HEK293 (cell line): ENCODE results near the gene IL6R.

Experiments
- GLI2 ChIP-seq: fragments of 450-650 bp; formaldehyde crosslinking; IDR thresholded peaks from 2 replicates; pipeline ENCODE4; 2017; ENCODE audit warnings: missing biosample characterization, missing genetic modification characterization, low read depth, borderline replicate concordance
- GLIS1 ChIP-seq: fragments of 450-650 bp; formaldehyde crosslinking; IDR thresholded peaks from 2 replicates; pipeline ENCODE4 v1.5.1; 2016; ENCODE audit warnings: missing biosample characterization, missing genetic modification characterization
- HOXC10 ChIP-seq: sonication (generic); formaldehyde crosslinking; IDR thresholded peaks from 2 replicates; pipeline ENCODE4 v1.8.1; 2023; ENCODE audit warnings: mild to moderate bottlenecking, missing genetic modification reagents
- IKZF3 ChIP-seq: fragments of 450-650 bp; IDR thresholded peaks from 2 replicates; pipeline ENCODE4 v1.5.0; 2018; ENCODE audit warnings: missing biosample characterization, mild to moderate bottlenecking, missing genetic modification characterization, moderate library complexity
- MZF1 ChIP-seq: fragments of 450-650 bp; formaldehyde crosslinking; IDR thresholded peaks from 2 replicates; pipeline ENCODE4 v1.5.1; 2017; ENCODE audit warnings: missing biosample characterization, missing genetic modification characterization, borderline replicate concordance
- SP3 ChIP-seq: fragments of 450-650 bp; formaldehyde crosslinking; IDR thresholded peaks from 2 replicates; pipeline ENCODE4 v1.5.1; 2016; ENCODE audit warnings: missing biosample characterization, missing genetic modification characterization
- TCF7L2 ChIP-seq: IDR thresholded peaks from 2 replicates; pipeline ENCODE4 v1.6.1; 2011; ENCODE audit warnings: low read depth, mild to moderate bottlenecking, inconsistent platforms, low read length, moderate library complexity, borderline replicate concordance
- WT1 ChIP-seq: fragments of 450-650 bp; formaldehyde crosslinking; IDR thresholded peaks from 2 replicates; pipeline ENCODE4 v1.5.1; 2016; ENCODE audit warnings: missing biosample characterization, missing genetic modification characterization
- ZBTB20 ChIP-seq: fragments of 450-650 bp; formaldehyde crosslinking; IDR thresholded peaks from 2 replicates; pipeline ENCODE4 v1.5.1; 2016; ENCODE audit warnings: missing biosample characterization, missing genetic modification characterization
- ZFHX2 ChIP-seq: fragments of 450-650 bp; formaldehyde crosslinking; conservative IDR thresholded peaks from 2 replicates; pipeline ENCODE4 v1.5.1; 2016; ENCODE audit warnings: missing biosample characterization, missing genetic modification characterization
- ZNF114 ChIP-seq: fragments of 450-650 bp; formaldehyde crosslinking; IDR thresholded peaks from 2 replicates; pipeline ENCODE4 v1.5.0; 2017; ENCODE audit warnings: missing biosample characterization, missing genetic modification characterization
- ZNF121 ChIP-seq: fragments of 450-650 bp; formaldehyde crosslinking; IDR thresholded peaks from 2 replicates; pipeline ENCODE4 v1.5.1; 2016; ENCODE audit warnings: missing biosample characterization, missing genetic modification characterization
- ZNF24 ChIP-seq: fragments of 450-650 bp; formaldehyde crosslinking; IDR thresholded peaks from 2 replicates; pipeline ENCODE4 v1.5.1; 2016; ENCODE audit warnings: missing biosample characterization, missing genetic modification characterization
- ZNF324 ChIP-seq: fragments of 450-650 bp; formaldehyde crosslinking; IDR thresholded peaks from 2 replicates; pipeline ENCODE4 v1.5.1; 2016; ENCODE audit warnings: missing biosample characterization, missing genetic modification characterization
- ZNF37A ChIP-seq: fragments of 450-650 bp; IDR thresholded peaks from 2 replicates; pipeline ENCODE4 v1.5.1; 2018; ENCODE audit warnings: missing biosample characterization, missing genetic modification characterization
- ZNF394 ChIP-seq: fragments of 450-650 bp; formaldehyde crosslinking; IDR thresholded peaks from 2 replicates; pipeline ENCODE4 v1.5.1; 2016; ENCODE audit warnings: missing biosample characterization, missing genetic modification characterization, mild to moderate bottlenecking, moderate library complexity, borderline replicate concordance
- ZNF426 ChIP-seq: fragments of 450-650 bp; formaldehyde crosslinking; IDR thresholded peaks from 2 replicates; pipeline ENCODE4 v1.5.1; 2017; ENCODE audit warnings: missing biosample characterization, missing genetic modification characterization, mild to moderate bottlenecking, inconsistent platforms, moderate library complexity
- ZNF558 ChIP-seq: fragments of 450-650 bp; formaldehyde crosslinking; IDR thresholded peaks from 2 replicates; pipeline ENCODE4 v1.5.1; 2016; ENCODE audit warnings: missing biosample characterization, missing genetic modification characterization
- ZNF600 ChIP-seq: fragments of 450-650 bp; formaldehyde crosslinking; IDR thresholded peaks from 2 replicates; pipeline ENCODE4 v1.5.1; 2016; ENCODE audit warnings: missing biosample characterization, missing genetic modification characterization
- ZNF660 ChIP-seq: fragments of 450-650 bp; IDR thresholded peaks from 2 replicates; pipeline ENCODE4 v1.5.1; 2018; ENCODE audit warnings: missing biosample characterization, mild to moderate bottlenecking, missing genetic modification characterization
- ZNF677 ChIP-seq: fragments of 450-650 bp; IDR thresholded peaks from 2 replicates; pipeline ENCODE4 v1.5.0; 2018; ENCODE audit warnings: missing biosample characterization, mild to moderate bottlenecking, missing genetic modification characterization, moderate library complexity
- ZNF747 ChIP-seq: fragments of 450-650 bp; formaldehyde crosslinking; IDR thresholded peaks from 2 replicates; pipeline ENCODE4 v1.5.1; 2016; ENCODE audit warnings: missing biosample characterization, missing genetic modification characterization
- TF ChIP-seq, protein P1 (sequence below): IDR thresholded peaks from 2 replicates; pipeline ENCODE4 v1.6.1; 2011; ENCODE audit warnings: mild to moderate bottlenecking, low read depth, low read length, borderline replicate concordance
- TF ChIP-seq, protein P2 (sequence below): fragments of 450-650 bp; formaldehyde crosslinking; IDR thresholded peaks from 2 replicates; pipeline ENCODE4 v1.5.1; 2016; ENCODE audit warnings: missing biosample characterization, missing genetic modification characterization
- TF ChIP-seq, protein P3 (sequence below): fragments of 450-650 bp; formaldehyde crosslinking; IDR thresholded peaks from 2 replicates; pipeline ENCODE4 v1.5.1; 2017; ENCODE audit warnings: missing biosample characterization, missing genetic modification characterization
- TF ChIP-seq, protein P4 (sequence below): fragments of 450-650 bp; formaldehyde crosslinking; IDR thresholded peaks from 2 replicates; pipeline ENCODE4 v1.5.1; 2016; ENCODE audit warnings: missing biosample characterization, missing genetic modification characterization, borderline replicate concordance
- TF ChIP-seq, protein P5 (sequence below): fragments of 450-650 bp; formaldehyde crosslinking; IDR thresholded peaks from 2 replicates; pipeline ENCODE4 v1.5.0; 2017; ENCODE audit warnings: missing biosample characterization, missing genetic modification characterization, borderline replicate concordance
- TF ChIP-seq, protein P6 (sequence below): fragments of 450-650 bp; formaldehyde crosslinking; IDR thresholded peaks from 2 replicates; pipeline ENCODE4 v1.5.1; 2016; ENCODE audit warnings: missing biosample characterization, missing genetic modification characterization

IL6R gene

DNA sequence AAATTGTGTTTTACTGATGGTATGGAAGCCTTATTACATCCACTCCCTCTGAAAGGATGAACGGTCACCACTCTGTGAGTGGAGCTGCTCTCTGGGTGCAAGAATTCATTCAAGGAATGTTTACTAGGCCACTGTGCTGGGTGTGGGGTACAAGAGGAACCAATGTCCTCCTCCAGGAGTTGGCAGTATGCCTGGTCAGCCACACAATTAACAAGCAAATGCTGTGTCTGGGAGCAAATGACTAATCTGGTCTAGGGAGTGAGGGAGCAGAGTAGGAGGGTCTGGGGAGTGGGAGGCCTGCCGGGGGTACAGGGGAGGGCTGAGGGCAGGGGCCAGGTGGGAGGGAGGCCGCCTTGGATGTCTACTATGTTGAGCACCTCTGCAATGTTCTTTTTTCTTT is 69.7 kb downstream of the IL6R start (continued):
- TF ChIP-seq HOXC10 (CRISPR knock-in tag), result no peak
- TF ChIP-seq GLIS1 (tag by site-specific recombination), result 0 out of 2 replicates have a peak, but pooled peaks have one; percentile 21
- no peak for TF ChIP-seq ZNF37A (tag by site-specific recombination)
- TF ChIP-seq GLI2 (tag by site-specific recombination), result no peak
- TF ChIP-seq ZFHX2 (tag by site-specific recombination), result peak; percentile 96
- TF ChIP-seq ZNF426 (tag by site-specific recombination), result no peak
- no peak for TF ChIP-seq ZBTB20 (tag by site-specific recombination)
- TF ChIP-seq, protein P1, sequence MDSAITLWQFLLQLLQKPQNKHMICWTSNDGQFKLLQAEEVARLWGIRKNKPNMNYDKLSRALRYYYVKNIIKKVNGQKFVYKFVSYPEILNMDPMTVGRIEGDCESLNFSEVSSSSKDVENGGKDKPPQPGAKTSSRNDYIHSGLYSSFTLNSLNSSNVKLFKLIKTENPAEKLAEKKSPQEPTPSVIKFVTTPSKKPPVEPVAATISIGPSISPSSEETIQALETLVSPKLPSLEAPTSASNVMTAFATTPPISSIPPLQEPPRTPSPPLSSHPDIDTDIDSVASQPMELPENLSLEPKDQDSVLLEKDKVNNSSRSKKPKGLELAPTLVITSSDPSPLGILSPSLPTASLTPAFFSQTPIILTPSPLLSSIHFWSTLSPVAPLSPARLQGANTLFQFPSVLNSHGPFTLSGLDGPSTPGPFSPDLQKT, result no peak
- TF ChIP-seq ZNF677 (tag by site-specific recombination), result no peak
- TF ChIP-seq, protein P2, sequence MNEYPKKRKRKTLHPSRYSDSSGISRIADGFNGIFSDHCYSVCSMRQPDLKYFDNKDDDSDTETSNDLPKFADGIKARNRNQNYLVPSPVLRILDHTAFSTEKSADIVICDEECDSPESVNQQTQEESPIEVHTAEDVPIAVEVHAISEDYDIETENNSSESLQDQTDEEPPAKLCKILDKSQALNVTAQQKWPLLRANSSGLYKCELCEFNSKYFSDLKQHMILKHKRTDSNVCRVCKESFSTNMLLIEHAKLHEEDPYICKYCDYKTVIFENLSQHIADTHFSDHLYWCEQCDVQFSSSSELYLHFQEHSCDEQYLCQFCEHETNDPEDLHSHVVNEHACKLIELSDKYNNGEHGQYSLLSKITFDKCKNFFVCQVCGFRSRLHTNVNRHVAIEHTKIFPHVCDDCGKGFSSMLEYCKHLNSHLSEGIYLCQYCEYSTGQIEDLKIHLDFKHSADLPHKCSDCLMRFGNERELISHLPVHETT (tag by site-specific recombination), result no peak
- no peak for TF ChIP-seq ZNF394
- TF ChIP-seq ZNF114, result no peak
- TF ChIP-seq ZNF747 (tag by site-specific recombination), result no peak
- TF ChIP-seq MZF1 (tag by site-specific recombination), result no peak
- TF ChIP-seq, protein P3, sequence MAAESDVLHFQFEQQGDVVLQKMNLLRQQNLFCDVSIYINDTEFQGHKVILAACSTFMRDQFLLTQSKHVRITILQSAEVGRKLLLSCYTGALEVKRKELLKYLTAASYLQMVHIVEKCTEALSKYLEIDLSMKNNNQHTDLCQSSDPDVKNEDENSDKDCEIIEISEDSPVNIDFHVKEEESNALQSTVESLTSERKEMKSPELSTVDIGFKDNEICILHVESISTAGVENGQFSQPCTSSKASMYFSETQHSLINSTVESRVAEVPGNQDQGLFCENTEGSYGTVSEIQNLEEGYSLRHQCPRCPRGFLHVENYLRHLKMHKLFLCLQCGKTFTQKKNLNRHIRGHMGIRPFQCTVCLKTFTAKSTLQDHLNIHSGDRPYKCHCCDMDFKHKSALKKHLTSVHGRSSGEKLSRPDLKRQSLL (tag by site-specific recombination), result no peak
- no peak for TF ChIP-seq ZNF600 (tag by site-specific recombination)
- TF ChIP-seq ZNF121 (tag by site-specific recombination), result no peak
- TF ChIP-seq TCF7L2, result no peak
- TF ChIP-seq, protein P4, sequence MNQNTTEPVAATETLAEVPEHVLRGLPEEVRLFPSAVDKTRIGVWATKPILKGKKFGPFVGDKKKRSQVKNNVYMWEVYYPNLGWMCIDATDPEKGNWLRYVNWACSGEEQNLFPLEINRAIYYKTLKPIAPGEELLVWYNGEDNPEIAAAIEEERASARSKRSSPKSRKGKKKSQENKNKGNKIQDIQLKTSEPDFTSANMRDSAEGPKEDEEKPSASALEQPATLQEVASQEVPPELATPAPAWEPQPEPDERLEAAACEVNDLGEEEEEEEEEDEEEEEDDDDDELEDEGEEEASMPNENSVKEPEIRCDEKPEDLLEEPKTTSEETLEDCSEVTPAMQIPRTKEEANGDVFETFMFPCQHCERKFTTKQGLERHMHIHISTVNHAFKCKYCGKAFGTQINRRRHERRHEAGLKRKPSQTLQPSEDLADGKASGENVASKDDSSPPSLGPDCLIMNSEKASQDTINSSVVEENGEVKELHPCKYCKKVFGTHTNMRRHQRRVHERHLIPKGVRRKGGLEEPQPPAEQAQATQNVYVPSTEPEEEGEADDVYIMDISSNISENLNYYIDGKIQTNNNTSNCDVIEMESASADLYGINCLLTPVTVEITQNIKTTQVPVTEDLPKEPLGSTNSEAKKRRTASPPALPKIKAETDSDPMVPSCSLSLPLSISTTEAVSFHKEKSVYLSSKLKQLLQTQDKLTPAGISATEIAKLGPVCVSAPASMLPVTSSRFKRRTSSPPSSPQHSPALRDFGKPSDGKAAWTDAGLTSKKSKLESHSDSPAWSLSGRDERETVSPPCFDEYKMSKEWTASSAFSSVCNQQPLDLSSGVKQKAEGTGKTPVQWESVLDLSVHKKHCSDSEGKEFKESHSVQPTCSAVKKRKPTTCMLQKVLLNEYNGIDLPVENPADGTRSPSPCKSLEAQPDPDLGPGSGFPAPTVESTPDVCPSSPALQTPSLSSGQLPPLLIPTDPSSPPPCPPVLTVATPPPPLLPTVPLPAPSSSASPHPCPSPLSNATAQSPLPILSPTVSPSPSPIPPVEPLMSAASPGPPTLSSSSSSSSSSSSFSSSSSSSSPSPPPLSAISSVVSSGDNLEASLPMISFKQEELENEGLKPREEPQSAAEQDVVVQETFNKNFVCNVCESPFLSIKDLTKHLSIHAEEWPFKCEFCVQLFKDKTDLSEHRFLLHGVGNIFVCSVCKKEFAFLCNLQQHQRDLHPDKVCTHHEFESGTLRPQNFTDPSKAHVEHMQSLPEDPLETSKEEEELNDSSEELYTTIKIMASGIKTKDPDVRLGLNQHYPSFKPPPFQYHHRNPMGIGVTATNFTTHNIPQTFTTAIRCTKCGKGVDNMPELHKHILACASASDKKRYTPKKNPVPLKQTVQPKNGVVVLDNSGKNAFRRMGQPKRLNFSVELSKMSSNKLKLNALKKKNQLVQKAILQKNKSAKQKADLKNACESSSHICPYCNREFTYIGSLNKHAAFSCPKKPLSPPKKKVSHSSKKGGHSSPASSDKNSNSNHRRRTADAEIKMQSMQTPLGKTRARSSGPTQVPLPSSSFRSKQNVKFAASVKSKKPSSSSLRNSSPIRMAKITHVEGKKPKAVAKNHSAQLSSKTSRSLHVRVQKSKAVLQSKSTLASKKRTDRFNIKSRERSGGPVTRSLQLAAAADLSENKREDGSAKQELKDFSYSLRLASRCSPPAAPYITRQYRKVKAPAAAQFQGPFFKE (tag by site-specific recombination), result no peak
- TF ChIP-seq, protein P5, sequence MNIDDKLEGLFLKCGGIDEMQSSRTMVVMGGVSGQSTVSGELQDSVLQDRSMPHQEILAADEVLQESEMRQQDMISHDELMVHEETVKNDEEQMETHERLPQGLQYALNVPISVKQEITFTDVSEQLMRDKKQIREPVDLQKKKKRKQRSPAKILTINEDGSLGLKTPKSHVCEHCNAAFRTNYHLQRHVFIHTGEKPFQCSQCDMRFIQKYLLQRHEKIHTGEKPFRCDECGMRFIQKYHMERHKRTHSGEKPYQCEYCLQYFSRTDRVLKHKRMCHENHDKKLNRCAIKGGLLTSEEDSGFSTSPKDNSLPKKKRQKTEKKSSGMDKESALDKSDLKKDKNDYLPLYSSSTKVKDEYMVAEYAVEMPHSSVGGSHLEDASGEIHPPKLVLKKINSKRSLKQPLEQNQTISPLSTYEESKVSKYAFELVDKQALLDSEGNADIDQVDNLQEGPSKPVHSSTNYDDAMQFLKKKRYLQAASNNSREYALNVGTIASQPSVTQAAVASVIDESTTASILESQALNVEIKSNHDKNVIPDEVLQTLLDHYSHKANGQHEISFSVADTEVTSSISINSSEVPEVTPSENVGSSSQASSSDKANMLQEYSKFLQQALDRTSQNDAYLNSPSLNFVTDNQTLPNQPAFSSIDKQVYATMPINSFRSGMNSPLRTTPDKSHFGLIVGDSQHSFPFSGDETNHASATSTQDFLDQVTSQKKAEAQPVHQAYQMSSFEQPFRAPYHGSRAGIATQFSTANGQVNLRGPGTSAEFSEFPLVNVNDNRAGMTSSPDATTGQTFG (tag by site-specific recombination), result no peak
- TF ChIP-seq SP3 (tag by site-specific recombination), result no peak
- TF ChIP-seq ZNF558, result no peak
- TF ChIP-seq ZNF324 (tag by site-specific recombination), result no peak
- TF ChIP-seq, protein P6, sequence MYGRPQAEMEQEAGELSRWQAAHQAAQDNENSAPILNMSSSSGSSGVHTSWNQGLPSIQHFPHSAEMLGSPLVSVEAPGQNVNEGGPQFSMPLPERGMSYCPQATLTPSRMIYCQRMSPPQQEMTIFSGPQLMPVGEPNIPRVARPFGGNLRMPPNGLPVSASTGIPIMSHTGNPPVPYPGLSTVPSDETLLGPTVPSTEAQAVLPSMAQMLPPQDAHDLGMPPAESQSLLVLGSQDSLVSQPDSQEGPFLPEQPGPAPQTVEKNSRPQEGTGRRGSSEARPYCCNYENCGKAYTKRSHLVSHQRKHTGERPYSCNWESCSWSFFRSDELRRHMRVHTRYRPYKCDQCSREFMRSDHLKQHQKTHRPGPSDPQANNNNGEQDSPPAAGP (tag by site-specific recombination), result peak; percentile 72
- peak; percentile 43; the same call in 1 of the 2 replicates for TF ChIP-seq WT1 (tag by site-specific recombination)
- TF ChIP-seq ZNF660 (tag by site-specific recombination), result no peak
- no peak for TF ChIP-seq IKZF3 (tag by site-specific recombination)
- TF ChIP-seq ZNF24 (tag by site-specific recombination), result no peak
